Measurements from ENCODE around the gene GUCY2C.
"Not testable (repeated sequence)": the region's sequence is repeated elsewhere in the genome, so short reads cannot be mapped to it uniquely, and the experiment has no call there.

The GUCY2C gene

DNA sequence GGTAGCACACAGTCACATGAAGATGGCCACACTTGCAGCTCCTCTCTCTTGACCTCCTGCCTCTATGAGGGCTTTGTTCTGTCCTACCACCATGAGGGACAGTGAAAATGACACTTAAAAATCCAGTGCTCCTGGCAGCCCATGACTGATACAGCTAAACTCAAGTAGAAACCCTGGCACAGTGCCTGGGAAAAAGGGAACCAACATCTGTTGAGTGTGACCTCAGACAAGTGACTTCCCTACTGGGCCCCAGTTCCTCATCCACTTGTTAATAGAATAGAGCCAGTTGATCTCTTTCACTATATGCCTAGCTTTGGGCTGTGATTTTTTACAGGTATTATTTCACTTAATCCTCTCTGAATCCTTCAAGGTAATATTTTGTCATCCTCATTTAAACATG is 4.8 kb downstream of the GUCY2C start:
- no peak overlapping the region for H3K4me3 ChIP-seq (ENCODE audit: low read depth, low read length)
- DNase-seq (ENCODE audit: low read depth), result no peak
- TF ChIP-seq, protein P1, sequence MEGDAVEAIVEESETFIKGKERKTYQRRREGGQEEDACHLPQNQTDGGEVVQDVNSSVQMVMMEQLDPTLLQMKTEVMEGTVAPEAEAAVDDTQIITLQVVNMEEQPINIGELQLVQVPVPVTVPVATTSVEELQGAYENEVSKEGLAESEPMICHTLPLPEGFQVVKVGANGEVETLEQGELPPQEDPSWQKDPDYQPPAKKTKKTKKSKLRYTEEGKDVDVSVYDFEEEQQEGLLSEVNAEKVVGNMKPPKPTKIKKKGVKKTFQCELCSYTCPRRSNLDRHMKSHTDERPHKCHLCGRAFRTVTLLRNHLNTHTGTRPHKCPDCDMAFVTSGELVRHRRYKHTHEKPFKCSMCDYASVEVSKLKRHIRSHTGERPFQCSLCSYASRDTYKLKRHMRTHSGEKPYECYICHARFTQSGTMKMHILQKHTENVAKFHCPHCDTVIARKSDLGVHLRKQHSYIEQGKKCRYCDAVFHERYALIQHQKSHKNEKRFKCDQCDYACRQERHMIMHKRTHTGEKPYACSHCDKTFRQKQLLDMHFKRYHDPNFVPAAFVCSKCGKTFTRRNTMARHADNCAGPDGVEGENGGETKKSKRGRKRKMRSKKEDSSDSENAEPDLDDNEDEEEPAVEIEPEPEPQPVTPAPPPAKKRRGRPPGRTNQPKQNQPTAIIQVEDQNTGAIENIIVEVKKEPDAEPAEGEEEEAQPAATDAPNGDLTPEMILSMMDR (IDR thresholded peaks at IDR 0.05; ENCODE audit: low read depth, low read length, missing control alignments), result no peak
- in situ Hi-C loops (cut with HindIII; ENCODE audit: low sequenced_read_pairs), result no loop called here

DNA sequence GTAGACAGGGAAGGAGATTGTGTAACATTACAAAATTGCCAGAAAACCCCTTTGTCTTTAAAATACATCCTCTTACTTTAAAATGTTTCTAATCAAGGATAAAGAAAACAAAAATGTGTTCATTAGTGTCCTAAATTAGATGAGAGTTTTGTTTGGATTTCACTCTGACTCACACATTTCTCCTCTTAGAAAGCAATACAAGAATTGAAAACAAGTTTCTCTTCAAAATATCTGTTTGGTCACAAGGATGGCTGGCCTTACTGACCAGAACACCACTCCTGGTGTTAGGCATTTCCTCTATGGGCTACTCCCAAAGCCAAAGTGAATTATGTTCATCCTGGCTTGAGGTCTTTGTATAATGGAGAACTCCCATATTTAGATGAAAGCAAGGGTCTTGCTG is 6.4 kb downstream of the GUCY2C start:
- in situ Hi-C loops (cut with HindIII; ENCODE audit: low sequenced_read_pairs), result no loop called here
- TF ChIP-seq, protein P1 (IDR thresholded peaks at IDR 0.05; ENCODE audit: low read depth, low read length, missing control alignments), result no peak

GRCh38 chr12:14689144-14689543 is 7.3 kb downstream of the GUCY2C start:
- in situ Hi-C loops (cut with HindIII; ENCODE audit: low sequenced_read_pairs), result no loop called here
- TF ChIP-seq, protein P1 (IDR thresholded peaks at IDR 0.05; ENCODE audit: low read depth, low read length, missing control alignments), result no peak

More for the DNA sequence above, 6.4 kb downstream of the GUCY2C start:
- H3K4me3 ChIP-seq (ENCODE audit: low read depth, low read length), result no peak overlapping the region
- no peak for DNase-seq (ENCODE audit: low read depth)

GRCh38 chr12:14682231-14682630 is 14.2 kb downstream of the GUCY2C start:
- in situ Hi-C loops (cut with HindIII; ENCODE audit: low sequenced_read_pairs); H3K4me3 ChIP-seq (ENCODE audit: low read depth, low read length); DNase-seq (ENCODE audit: low read depth): not testable (repeated sequence)

More at GRCh38 chr12:14689144-14689543, 7.3 kb downstream of the GUCY2C start:
- DNase-seq (ENCODE audit: low read depth), result no peak
- H3K4me3 ChIP-seq (ENCODE audit: low read depth, low read length), result no peak overlapping the region

GRCh38 chr12:14681625-14682024 is 14.8 kb downstream of the GUCY2C start:
- in situ Hi-C loops (cut with HindIII; ENCODE audit: low sequenced_read_pairs), result no loop called here
- DNase-seq (ENCODE audit: low read depth), result no peak
- TF ChIP-seq, protein P1 (IDR thresholded peaks at IDR 0.05; ENCODE audit: low read depth, low read length, missing control alignments), result no peak
- H3K4me3 ChIP-seq (ENCODE audit: low read depth, low read length), result no peak overlapping the region

DNA sequence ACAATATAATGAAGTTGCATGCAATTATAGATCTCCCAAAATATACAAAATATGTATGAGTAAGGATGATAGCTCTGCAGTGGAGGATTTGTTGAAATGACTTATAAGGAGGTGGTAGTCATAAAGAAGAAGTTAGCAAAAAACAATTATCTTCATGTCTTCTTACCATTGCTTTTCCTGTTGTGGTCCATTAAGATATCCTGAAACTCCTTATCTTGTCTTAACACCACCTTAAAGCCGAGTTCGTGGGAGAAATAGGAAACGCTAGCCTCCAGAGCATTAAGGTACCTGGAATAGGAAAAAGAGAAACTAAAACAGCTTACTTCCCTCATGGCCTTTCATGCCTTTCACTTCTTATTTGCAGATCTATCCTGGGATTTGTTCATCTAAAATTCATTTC is 15.2 kb downstream of the GUCY2C start:
- H3K4me3 ChIP-seq (ENCODE audit: low read depth, low read length), result no peak overlapping the region
- in situ Hi-C loops (cut with HindIII; ENCODE audit: low sequenced_read_pairs), result no loop called here
- no peak for DNase-seq (ENCODE audit: low read depth)
- TF ChIP-seq, protein P1 (IDR thresholded peaks at IDR 0.05; ENCODE audit: low read depth, low read length, missing control alignments), result no peak

DNA sequence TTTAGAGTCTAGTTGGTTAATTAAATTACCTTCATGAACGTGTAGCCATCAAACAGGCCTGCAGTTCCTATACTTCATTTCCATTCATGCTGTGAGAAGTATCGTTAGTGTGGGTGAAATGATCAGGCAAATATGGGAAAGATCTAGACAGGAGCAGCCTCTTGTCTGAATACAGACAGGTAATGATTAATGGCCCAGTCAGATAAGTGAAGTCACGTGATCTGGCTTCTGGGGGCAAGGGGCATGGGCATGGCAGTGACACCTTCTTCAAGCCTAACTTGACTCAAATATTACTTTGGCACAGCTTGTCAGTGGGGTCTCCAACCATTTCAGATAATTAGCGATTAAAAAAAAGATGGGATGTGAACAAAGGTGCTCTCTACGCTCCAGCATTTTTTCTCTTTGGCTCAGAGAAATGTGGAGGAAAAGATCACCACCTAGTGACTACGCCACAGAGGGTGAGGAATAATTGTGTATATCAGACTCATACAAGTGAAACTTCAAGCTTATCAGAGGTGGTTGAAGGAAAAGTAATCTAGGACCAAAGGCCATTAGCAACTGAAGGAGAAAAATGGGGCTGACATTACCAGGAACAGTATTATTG is 17.8 kb downstream of the GUCY2C start:
- TF ChIP-seq, protein P1 (IDR thresholded peaks at IDR 0.05; ENCODE audit: low read depth, low read length, missing control alignments), result no peak
- in situ Hi-C loops (cut with HindIII; ENCODE audit: low sequenced_read_pairs), result no loop called here
- H3K4me3 ChIP-seq (ENCODE audit: low read depth, low read length), result no peak overlapping the region
- DNase-seq (ENCODE audit: low read depth), result no peak

Measured in astrocyte of the cerebellum (primary cell).